Spleen (tissue), 7 donors: ENCODE measurements around the gene HES1.

Experiments used
- POLR2A ChIP-seq, 3 donors: fragments of 450-650 bp; IDR thresholded peaks; one replicate each; pipeline ENCODE4 v1.5.1; 2017; ENCODE audit warnings: antibody characterized with exemption in 3 of 3, mild to moderate bottlenecking in 1 of 3
- POLR2AphosphoS5 ChIP-seq, 3 donors: sonication (generic); formaldehyde crosslinking; IDR thresholded peaks; one replicate each; pipeline ENCODE4 v1.5.1; 2017; ENCODE audit warnings: antibody characterized with exemption in 3 of 3
- TF ChIP-seq, protein P1 (sequence below), 11 experiments: fragments of 200-600 bp in 7 of 11; fragments of 450-650 bp in 4 of 11; sonication (generic) in 4 of 11; IDR thresholded peaks in 8 of 11; conservative IDR thresholded peaks in 3 of 11; 1 replicate in 7 of 11; 2 replicates in 4 of 11; pipeline versions ENCODE4 v1.4.0 to v1.8.0; 2016 to 2021; ENCODE audit warnings: antibody characterized with exemption in 11 of 11, inconsistent platforms in 4 of 11, mild to moderate bottlenecking in 1 of 11
- donor health status: DM: no; HTN: no; CAD: no; lungs with moderate emphysema.
- donor health status: DM: no; HTN: no; CAD: no.
- donor health status: DM: no; HTN: no; CAD: no.

DNA sequence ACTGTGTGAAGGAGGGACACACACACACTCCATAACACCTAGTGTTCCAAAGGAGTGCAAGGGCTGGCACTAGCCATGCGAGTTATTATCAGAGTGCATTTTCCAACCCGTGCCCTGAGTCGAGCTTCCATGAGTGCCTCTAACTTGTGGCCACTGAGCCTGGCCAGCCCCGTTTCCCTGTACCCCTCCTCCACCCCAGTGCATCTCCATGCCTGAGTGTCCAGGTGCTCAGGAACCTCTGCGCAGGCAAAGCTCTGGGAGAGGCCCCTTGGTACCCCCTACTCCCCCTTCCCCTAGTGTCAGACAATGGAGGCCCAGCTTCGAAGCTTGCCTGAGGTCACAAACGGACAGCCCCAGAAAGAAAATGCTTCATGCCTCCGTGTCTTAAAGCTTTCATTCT, 45.2 kb upstream of the HES1 start:
- TF ChIP-seq, protein P1, sequence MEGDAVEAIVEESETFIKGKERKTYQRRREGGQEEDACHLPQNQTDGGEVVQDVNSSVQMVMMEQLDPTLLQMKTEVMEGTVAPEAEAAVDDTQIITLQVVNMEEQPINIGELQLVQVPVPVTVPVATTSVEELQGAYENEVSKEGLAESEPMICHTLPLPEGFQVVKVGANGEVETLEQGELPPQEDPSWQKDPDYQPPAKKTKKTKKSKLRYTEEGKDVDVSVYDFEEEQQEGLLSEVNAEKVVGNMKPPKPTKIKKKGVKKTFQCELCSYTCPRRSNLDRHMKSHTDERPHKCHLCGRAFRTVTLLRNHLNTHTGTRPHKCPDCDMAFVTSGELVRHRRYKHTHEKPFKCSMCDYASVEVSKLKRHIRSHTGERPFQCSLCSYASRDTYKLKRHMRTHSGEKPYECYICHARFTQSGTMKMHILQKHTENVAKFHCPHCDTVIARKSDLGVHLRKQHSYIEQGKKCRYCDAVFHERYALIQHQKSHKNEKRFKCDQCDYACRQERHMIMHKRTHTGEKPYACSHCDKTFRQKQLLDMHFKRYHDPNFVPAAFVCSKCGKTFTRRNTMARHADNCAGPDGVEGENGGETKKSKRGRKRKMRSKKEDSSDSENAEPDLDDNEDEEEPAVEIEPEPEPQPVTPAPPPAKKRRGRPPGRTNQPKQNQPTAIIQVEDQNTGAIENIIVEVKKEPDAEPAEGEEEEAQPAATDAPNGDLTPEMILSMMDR (IDR thresholded peaks at IDR 0.05 in 8 of 11, conservative IDR thresholded peaks at IDR 0.05 in 3 of 11): no peak
- no peak for TF ChIP-seq POLR2A (IDR thresholded peaks at IDR 0.05)
- no peak for TF ChIP-seq POLR2AphosphoS5 (IDR thresholded peaks at IDR 0.05)
